HG03558 (cell line): ENCODE measurements around the gene OTUB2.

Experiments
- ATAC-seq: cut with Tn5 transposase; IDR thresholded peaks from one replicate; pipeline ENCODE4 v1.9.1; 2021; ENCODE audit warnings: moderate number of reproducible peaks; ENCODE audit not compliant: unreplicated experiment; ENCODE audit errors: extremely low read depth

OTUB2 gene

GRCh38 chr14:94087891-94088290, 61.8 kb downstream of the OTUB2 start:
- no peak for ATAC-seq

GRCh38 chr14:94088516-94088915, 62.4 kb downstream of the OTUB2 start:
- ATAC-seq, result no peak

- ATAC-seq, result no peak
Observed at GRCh38 chr14:94089479-94089878, 63.3 kb downstream of the OTUB2 start.

GRCh38 chr14:94093418-94093817, 67.3 kb downstream of the OTUB2 start:
- no peak for ATAC-seq

GRCh38 chr14:94097091-94097490, 71.0 kb downstream of the OTUB2 start:
- ATAC-seq, result no peak
